Hepatocyte (in vitro differentiated cells): ENCODE data around the gene TMEM144.

Experiments
- EZH2 ChIP-seq: fragments of 200-600 bp; sonication (generic); IDR thresholded peaks from 2 replicates; pipeline ENCODE4 v1.6.1; 2016; ENCODE audit warnings: antibody characterized with exemption, mild to moderate bottlenecking, borderline replicate concordance
- EZH2phosphoT487 ChIP-seq: fragments of 200-600 bp; sonication (generic); IDR thresholded peaks from one replicate; pipeline ENCODE4 v1.6.1; 2018; ENCODE audit warnings: antibody characterized with exemption, mild to moderate bottlenecking, low read depth, moderate library complexity; ENCODE audit not compliant: unreplicated experiment, severe bottlenecking
- TF ChIP-seq, protein P1 (sequence below): fragments of 200-600 bp; sonication (generic); IDR thresholded peaks from 2 replicates; pipeline ENCODE4 v1.5.1; 2016; ENCODE audit warnings: antibody characterized with exemption, mild to moderate bottlenecking; ENCODE audit not compliant: poor library complexity

DNA sequence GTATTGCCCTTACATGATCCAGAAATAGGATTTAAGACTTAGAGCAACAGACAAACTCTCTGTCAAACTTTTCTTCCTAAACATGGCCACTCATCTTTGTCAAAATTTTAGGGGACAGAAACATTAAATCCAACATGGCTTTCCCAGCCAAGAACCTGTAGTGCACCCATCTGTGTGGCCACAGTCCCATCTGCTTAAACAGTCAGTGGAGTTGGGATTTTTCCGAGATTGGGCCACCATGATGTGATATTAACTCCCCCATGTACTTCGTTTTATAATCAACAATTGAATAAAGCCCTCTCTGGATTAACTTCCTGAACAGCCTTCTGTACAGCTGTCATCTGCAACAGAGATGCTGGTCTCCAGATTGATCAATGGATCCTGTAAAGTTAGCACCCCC lies 28.9 kb downstream of the TMEM144 start:
- TF ChIP-seq, protein P1, sequence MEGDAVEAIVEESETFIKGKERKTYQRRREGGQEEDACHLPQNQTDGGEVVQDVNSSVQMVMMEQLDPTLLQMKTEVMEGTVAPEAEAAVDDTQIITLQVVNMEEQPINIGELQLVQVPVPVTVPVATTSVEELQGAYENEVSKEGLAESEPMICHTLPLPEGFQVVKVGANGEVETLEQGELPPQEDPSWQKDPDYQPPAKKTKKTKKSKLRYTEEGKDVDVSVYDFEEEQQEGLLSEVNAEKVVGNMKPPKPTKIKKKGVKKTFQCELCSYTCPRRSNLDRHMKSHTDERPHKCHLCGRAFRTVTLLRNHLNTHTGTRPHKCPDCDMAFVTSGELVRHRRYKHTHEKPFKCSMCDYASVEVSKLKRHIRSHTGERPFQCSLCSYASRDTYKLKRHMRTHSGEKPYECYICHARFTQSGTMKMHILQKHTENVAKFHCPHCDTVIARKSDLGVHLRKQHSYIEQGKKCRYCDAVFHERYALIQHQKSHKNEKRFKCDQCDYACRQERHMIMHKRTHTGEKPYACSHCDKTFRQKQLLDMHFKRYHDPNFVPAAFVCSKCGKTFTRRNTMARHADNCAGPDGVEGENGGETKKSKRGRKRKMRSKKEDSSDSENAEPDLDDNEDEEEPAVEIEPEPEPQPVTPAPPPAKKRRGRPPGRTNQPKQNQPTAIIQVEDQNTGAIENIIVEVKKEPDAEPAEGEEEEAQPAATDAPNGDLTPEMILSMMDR, result no peak
- TF ChIP-seq EZH2 (no peak), EZH2phosphoT487 (no peak)
